Measurements from ENCODE around the gene GTF2H1. TPM values are rescaled to one million over a fixed set of nuclear protein-coding genes. Genes with fewer than 3 reads are reported as not detected.
"Not testable (repeated sequence)": the region's sequence is repeated elsewhere in the genome, so short reads cannot be mapped to it uniquely, and the experiment has no call there.

Gene GTF2H1
- total RNA-seq, 1 experiment from 2014 or later: 39.4 TPM

DNA sequence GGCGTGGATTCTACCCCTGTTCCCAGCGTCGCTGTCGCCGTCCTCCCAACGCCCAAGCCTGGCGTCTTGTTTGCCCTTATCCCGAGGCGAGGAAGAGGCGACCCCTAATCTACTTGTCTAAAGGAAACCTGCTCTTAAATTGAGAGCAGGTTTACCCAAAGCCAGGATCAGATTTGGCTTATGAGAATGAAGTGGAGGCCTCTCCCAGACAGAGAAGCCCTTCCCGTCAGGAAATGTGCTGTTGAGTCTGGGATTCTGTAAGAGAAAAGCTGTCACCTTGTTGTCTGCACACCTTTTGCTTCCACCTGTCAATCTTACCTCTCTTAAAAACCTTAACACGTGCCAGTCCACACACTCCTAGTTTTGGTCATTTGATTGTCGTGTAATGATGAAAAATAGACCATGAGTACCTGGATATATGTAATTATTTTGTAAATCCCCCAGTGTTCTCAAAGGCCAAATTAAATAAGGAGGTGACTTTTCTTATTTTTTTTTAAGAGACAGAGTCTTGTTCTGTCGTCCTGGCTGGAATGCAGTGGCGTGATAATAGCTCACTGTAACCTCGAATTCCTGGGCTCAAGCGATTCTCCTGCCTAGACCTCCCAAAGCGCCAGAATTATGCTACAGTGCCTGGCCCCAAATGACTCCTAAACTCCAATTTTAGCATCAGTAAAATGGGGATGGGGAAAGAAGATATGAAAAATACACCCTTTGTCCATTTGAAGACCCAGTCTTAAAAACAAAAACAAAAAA is 627 bp downstream of the GTF2H1 start:
- Histone ChIP-seq H2AFZ (ENCODE audit: low read length) (no peak overlapping the region), H3K27ac (ENCODE audit: insufficient read length, low read depth, low read length) (peak overlapping the region; percentile 31)

DNA sequence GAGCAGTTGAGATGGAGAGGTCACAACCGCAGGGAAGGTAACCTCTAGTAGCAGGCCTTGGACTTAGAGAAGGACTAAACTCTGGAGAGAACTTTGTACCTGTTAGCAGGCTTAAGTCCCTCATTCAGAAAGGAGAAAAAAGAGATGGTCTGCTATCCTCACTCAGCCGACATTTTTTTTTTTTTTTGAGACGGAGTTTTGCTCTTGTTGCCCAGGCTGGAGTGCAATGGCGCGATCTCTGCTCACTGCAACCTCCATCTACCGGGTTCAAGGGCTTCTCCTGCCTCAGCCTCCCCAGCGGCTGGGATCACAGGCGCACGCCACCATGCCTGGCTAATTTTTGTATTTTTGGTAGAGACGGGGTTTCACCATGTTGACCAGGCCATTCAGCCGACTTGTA is 1.5 kb downstream of the GTF2H1 start:
- DNase-seq; H3K23me2 ChIP-seq (ENCODE audit: insufficient read length, low read depth, low read length, poor library complexity, severe bottlenecking); H2BK20ac ChIP-seq (ENCODE audit: low read depth, low read length, poor library complexity, severe bottlenecking); H3K79me1 ChIP-seq (ENCODE audit: insufficient read depth, low read depth, low read length, poor library complexity, severe bottlenecking); H4K5ac ChIP-seq (ENCODE audit: insufficient read length, low read depth, low read length); H2BK15ac ChIP-seq (ENCODE audit: low read depth, low read length); H3K27ac ChIP-seq (ENCODE audit: insufficient read length, low read depth, low read length); H3K14ac ChIP-seq (ENCODE audit: insufficient read depth, low read length); H2BK12ac ChIP-seq (ENCODE audit: insufficient read length, low read depth, low read length); H3K23ac ChIP-seq (ENCODE audit: insufficient read length, low read depth, low read length); H3K27me3 ChIP-seq (ENCODE audit: insufficient read depth, low read length); H3K27me3 Mint-ChIP-seq (ENCODE audit: low read depth); H2BK120ac ChIP-seq (ENCODE audit: low read depth, low read length, poor library complexity, severe bottlenecking); H3K9me3 ChIP-seq (ENCODE audit: control insufficient read depth, low read depth, low read length); H3K18ac ChIP-seq (ENCODE audit: insufficient read length, low read depth, low read length); H2AFZ ChIP-seq (ENCODE audit: low read length); H3K4me1 ChIP-seq (ENCODE audit: insufficient read depth, low read length); H3K4me2 ChIP-seq (ENCODE audit: insufficient read depth, insufficient read length, low read length); H3K9me3 Mint-ChIP-seq; H4K20me1 ChIP-seq (ENCODE audit: control insufficient read depth, insufficient read depth, insufficient read length); H4K8ac ChIP-seq (replicated peaks; ENCODE audit: insufficient read length, low read depth, low read length); H3K4ac ChIP-seq (ENCODE audit: low read depth, low read length); H2AK5ac ChIP-seq (ENCODE audit: insufficient read length, low read length); H4K91ac ChIP-seq (ENCODE audit: insufficient read length, low read depth, low read length); H3K56ac ChIP-seq (ENCODE audit: insufficient read length, low read depth, low read length); H2BK5ac ChIP-seq (ENCODE audit: insufficient read length, low read length); H3T11ph ChIP-seq (ENCODE audit: low read length): not testable (repeated sequence)
- Mint-ChIP-seq H3K27ac (peak overlapping the region in 2 of 3 experiments; percentile 13 to 65; a peak in 2 of 7 replicates), H3K4me1 (peaks cover 26 to 35% of the 10 kb centered on the region in 2 experiments), H3K4me3 (peak overlapping the region; percentile 93 to 98), H3K36me3 (ENCODE audit: insufficient read depth in 1 of 3, low read depth in 3 of 3) (peaks cover 0 to 33% (median 21%) of the 10 kb centered on the region in 3 experiments; a peak in 6 of 7 replicates)
- peaks cover 29% of the 10 kb centered on the region; the same call in 1 of the 2 replicates for H3K79me2 ChIP-seq (ENCODE audit: insufficient read depth, low read length)
- H3K9ac ChIP-seq (ENCODE audit: extremely low read depth, insufficient read length, low read length): peak overlapping the region; percentile 22
- no CpG with 5 or more reads among the region's 11 CpGs for WGBS (ENCODE audit: extremely low coverage, insufficient read length, low lambda C conversion rate)

More for the DNA sequence above, 627 bp downstream of the GTF2H1 start:
- no peak overlapping the region for H3T11ph ChIP-seq (ENCODE audit: low read length)
- H4K91ac ChIP-seq (ENCODE audit: insufficient read length, low read depth, low read length): no peak overlapping the region
- peak overlapping the region; percentile 98 for H3K4me2 ChIP-seq (ENCODE audit: insufficient read depth, insufficient read length, low read length)
- no peak overlapping the region for H2AK5ac ChIP-seq (ENCODE audit: insufficient read length, low read length)
- peaks cover 26 to 35% of the 10 kb centered on the region in 2 experiments for H3K4me1 Mint-ChIP-seq
- H3K14ac ChIP-seq (ENCODE audit: insufficient read depth, low read length): peak overlapping the region; percentile 48; the same call in 1 of the 2 replicates
- TF ChIP-seq CTCF (conservative IDR thresholded peaks at IDR 0.05): no peak
- no peaks in the 10 kb centered on the region for H3K9me3 ChIP-seq (ENCODE audit: control insufficient read depth, low read depth, low read length)
- H4K8ac ChIP-seq (replicated peaks; ENCODE audit: insufficient read length, low read depth, low read length): no peak overlapping the region
- no peaks in the 10 kb centered on the region for H4K20me1 ChIP-seq (ENCODE audit: control insufficient read depth, insufficient read depth, insufficient read length)
- DNase-seq: no peak
- no peaks in the 10 kb centered on the region for H3K27me3 ChIP-seq (ENCODE audit: insufficient read depth, low read length)
- no peak overlapping the region for H3K4ac ChIP-seq (ENCODE audit: low read depth, low read length)
- H2BK120ac ChIP-seq (ENCODE audit: low read depth, low read length, poor library complexity, severe bottlenecking): no peak overlapping the region
- H3K79me2 ChIP-seq (ENCODE audit: insufficient read depth, low read length): peaks cover 29% of the 10 kb centered on the region; the same call in 1 of the 2 replicates
- H3K4me1 ChIP-seq (ENCODE audit: insufficient read depth, low read length): no peaks in the 10 kb centered on the region; the same call in 1 of the 2 replicates
- H2BK12ac ChIP-seq (ENCODE audit: insufficient read length, low read depth, low read length): no peak overlapping the region
- no peak overlapping the region for H3K23ac ChIP-seq (ENCODE audit: insufficient read length, low read depth, low read length)
- H3K79me1 ChIP-seq (ENCODE audit: insufficient read depth, low read depth, low read length, poor library complexity, severe bottlenecking): peaks cover 5% of the 10 kb centered on the region
- no peak overlapping the region for H2BK20ac ChIP-seq (ENCODE audit: low read depth, low read length, poor library complexity, severe bottlenecking)
- H3K27me3 Mint-ChIP-seq (ENCODE audit: low read depth): no peaks in the 10 kb centered on the region
- H3K9ac ChIP-seq (ENCODE audit: extremely low read depth, insufficient read length, low read length): peak overlapping the region; percentile 95
- H3K9me3 Mint-ChIP-seq: no peaks in the 10 kb centered on the region; a peak in 1 of 5 replicates
- H3K4me3 Mint-ChIP-seq: peak overlapping the region; percentile 93 to 98
- H3K36me3 Mint-ChIP-seq (ENCODE audit: insufficient read depth in 1 of 3, low read depth in 3 of 3): peaks cover 0 to 29% (median 21%) of the 10 kb centered on the region in 3 experiments; a peak in 6 of 7 replicates
- WGBS (ENCODE audit: extremely low coverage, insufficient read length, low lambda C conversion rate): no CpG with 5 or more reads among the region's 18 CpGs
- H4K5ac ChIP-seq (ENCODE audit: insufficient read length, low read depth, low read length): peak overlapping the region; percentile 81
- H3K23me2 ChIP-seq (ENCODE audit: insufficient read length, low read depth, low read length, poor library complexity, severe bottlenecking): peaks cover 7% of the 10 kb centered on the region
- no peak overlapping the region for H2BK15ac ChIP-seq (ENCODE audit: low read depth, low read length)
- H2BK5ac ChIP-seq (ENCODE audit: insufficient read length, low read length): no peak overlapping the region
- no peak overlapping the region for H3K56ac ChIP-seq (ENCODE audit: insufficient read length, low read depth, low read length)
- peak overlapping the region; percentile 35 for H3K18ac ChIP-seq (ENCODE audit: insufficient read length, low read depth, low read length)
- peak overlapping the region; percentile 62 to 100 (median 100); a peak in 6 of 7 replicates for H3K27ac Mint-ChIP-seq

All from H9 (cell line).